ENCODE data around the gene SERINC5.
"Not testable (repeated sequence)": the region's sequence is repeated elsewhere in the genome, so short reads cannot be mapped to it uniquely, and the experiment has no call there.

Gene SERINC5

GRCh38 chr5:80156156-80156555 lies 99.7 kb downstream of the SERINC5 start:
- no peak for DNase-seq (ENCODE audit: low spot score)
- in situ Hi-C loops (cut with MboI; ENCODE audit: low sequenced_read_pairs, unreplicated experiment): no loop called here
- TF ChIP-seq, protein P1, sequence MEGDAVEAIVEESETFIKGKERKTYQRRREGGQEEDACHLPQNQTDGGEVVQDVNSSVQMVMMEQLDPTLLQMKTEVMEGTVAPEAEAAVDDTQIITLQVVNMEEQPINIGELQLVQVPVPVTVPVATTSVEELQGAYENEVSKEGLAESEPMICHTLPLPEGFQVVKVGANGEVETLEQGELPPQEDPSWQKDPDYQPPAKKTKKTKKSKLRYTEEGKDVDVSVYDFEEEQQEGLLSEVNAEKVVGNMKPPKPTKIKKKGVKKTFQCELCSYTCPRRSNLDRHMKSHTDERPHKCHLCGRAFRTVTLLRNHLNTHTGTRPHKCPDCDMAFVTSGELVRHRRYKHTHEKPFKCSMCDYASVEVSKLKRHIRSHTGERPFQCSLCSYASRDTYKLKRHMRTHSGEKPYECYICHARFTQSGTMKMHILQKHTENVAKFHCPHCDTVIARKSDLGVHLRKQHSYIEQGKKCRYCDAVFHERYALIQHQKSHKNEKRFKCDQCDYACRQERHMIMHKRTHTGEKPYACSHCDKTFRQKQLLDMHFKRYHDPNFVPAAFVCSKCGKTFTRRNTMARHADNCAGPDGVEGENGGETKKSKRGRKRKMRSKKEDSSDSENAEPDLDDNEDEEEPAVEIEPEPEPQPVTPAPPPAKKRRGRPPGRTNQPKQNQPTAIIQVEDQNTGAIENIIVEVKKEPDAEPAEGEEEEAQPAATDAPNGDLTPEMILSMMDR (IDR thresholded peaks at IDR 0.05; ENCODE audit: borderline replicate concordance, control extremely low read depth, extremely low read depth, insufficient read depth, missing control alignments): no peak

DNA sequence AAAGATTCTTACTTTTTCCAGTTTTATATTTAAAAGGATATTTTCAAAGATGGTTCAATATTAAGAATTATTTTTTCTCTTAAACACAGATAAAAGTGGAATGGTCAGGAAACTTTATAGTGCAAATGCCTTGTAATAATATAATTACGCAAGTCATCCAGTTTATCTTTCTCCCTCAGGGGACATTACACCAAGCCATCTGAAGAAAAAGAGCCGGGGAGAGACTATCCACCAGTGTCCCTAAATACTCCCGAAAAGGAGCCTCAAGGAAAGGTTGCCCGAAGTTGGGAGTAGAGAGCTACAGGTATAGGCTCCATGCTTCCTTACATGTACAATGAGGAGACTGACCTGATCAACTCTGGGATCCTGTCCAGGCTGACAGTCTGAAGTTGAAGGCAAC lies 101.1 kb downstream of the SERINC5 start:
- TF ChIP-seq, protein P1 (IDR thresholded peaks at IDR 0.05; ENCODE audit: borderline replicate concordance, control extremely low read depth, extremely low read depth, insufficient read depth, missing control alignments): no peak
- DNase-seq (ENCODE audit: low spot score): no peak
- in situ Hi-C loops (cut with MboI; ENCODE audit: low sequenced_read_pairs, unreplicated experiment): no loop called here

GRCh38 chr5:80154289-80154688 lies 101.6 kb downstream of the SERINC5 start:
- in situ Hi-C loops (cut with MboI; ENCODE audit: low sequenced_read_pairs, unreplicated experiment); DNase-seq (ENCODE audit: low spot score): not testable (repeated sequence)

GRCh38 chr5:80153586-80154126 lies 102.2 kb downstream of the SERINC5 start:
- TF ChIP-seq, protein P1 (IDR thresholded peaks at IDR 0.05; ENCODE audit: borderline replicate concordance, control extremely low read depth, extremely low read depth, insufficient read depth, missing control alignments): no peak
- DNase-seq (ENCODE audit: low spot score): no peak
- in situ Hi-C loops (cut with MboI; ENCODE audit: low sequenced_read_pairs, unreplicated experiment): no loop called here

DNA sequence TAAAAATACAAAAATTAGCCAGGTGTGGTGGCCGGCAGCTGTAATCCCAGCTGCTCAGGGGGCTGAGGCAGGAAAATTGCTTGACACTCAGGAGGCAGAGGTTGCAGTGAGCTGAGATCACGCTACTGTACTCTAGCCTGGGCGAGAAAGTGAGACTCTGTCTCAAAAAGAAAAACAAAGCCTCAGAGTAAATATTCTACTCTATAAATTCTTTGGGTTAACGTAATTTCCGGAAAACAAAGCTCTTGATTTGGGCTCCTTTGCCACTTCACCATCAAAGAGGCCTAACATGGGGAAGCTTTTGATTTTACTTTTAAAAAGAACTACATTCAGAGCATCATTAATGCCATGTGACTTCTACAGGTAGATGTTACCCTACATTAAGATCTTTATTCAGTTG lies 103.1 kb downstream of the SERINC5 start:
- no peak for DNase-seq (ENCODE audit: low spot score)
- TF ChIP-seq, protein P1 (IDR thresholded peaks at IDR 0.05; ENCODE audit: borderline replicate concordance, control extremely low read depth, extremely low read depth, insufficient read depth, missing control alignments): no peak
- in situ Hi-C loops (cut with MboI; ENCODE audit: low sequenced_read_pairs, unreplicated experiment): no loop called here

GRCh38 chr5:80151890-80152289 lies 104.0 kb downstream of the SERINC5 start:
- in situ Hi-C loops (cut with MboI; ENCODE audit: low sequenced_read_pairs, unreplicated experiment): no loop called here
- no peak for DNase-seq (ENCODE audit: low spot score)
- TF ChIP-seq, protein P1 (IDR thresholded peaks at IDR 0.05; ENCODE audit: borderline replicate concordance, control extremely low read depth, extremely low read depth, insufficient read depth, missing control alignments): no peak

DNA sequence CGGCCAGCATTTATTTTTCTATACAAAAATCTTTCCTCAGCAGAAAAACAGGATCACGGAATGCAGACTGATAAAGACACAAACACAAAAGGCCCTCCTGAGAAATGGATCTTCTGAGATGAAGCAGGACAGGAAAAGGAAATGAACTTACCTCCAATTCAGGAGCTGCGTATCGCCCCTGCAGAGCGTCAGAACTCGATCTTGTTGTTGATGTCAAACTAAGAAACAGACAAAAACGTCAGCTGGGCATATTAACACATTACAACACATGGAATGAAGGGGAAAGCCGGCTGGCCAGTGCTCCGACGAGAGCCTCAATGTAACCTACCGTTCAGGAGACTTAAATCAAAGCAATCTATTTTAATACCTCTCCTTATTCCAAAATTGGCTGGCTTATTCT lies 105.1 kb downstream of the SERINC5 start:
- in situ Hi-C loops (cut with MboI; ENCODE audit: low sequenced_read_pairs, unreplicated experiment): no loop called here
- no peak for DNase-seq (ENCODE audit: low spot score)
- TF ChIP-seq, protein P1 (IDR thresholded peaks at IDR 0.05; ENCODE audit: borderline replicate concordance, control extremely low read depth, extremely low read depth, insufficient read depth, missing control alignments): no peak

All from GM13976 (cell line).